K562 (cell line): ENCODE data around the gene PRKACA. TPM values are rescaled to one million over a fixed set of nuclear protein-coding genes. Genes with fewer than 3 reads are reported as not detected.

Experiments
- BRD4 ChIP-seq: fragments of 200-600 bp; sonication (generic); IDR thresholded peaks from 2 replicates; pipeline ENCODE4 v1.6.1; 2017; ENCODE audit warnings: inconsistent platforms
- GABPA ChIP-seq: fragments of 200-800 bp; sonication (Bioruptor generic); conservative IDR thresholded peaks from 2 replicates; pipeline ENCODE4 v1.6.1; 2016; ENCODE audit warnings: low read depth, missing genetic modification characterization, missing compliant biosample characterization
- GATAD2A ChIP-seq: fragments of 450-650 bp; IDR thresholded peaks from 2 replicates; pipeline ENCODE4 v1.6.1; 2017
- GATAD2B ChIP-seq: fragments of 450-650 bp; IDR thresholded peaks from 2 replicates; pipeline ENCODE4 v1.6.1; 2017; ENCODE audit warnings: mild to moderate bottlenecking, borderline replicate concordance
- HNRNPH1 ChIP-seq: fragments of 200-400 bp; formaldehyde crosslinking; optimal IDR thresholded peaks from 2 replicates; pipeline ENCODE3; 2017; ENCODE audit warnings: low read depth, mild to moderate bottlenecking, low read length, moderate library complexity
- KDM4B ChIP-seq, 2 experiments: fragments of 450-650 bp in 1 of 2; sonication (generic) in 1 of 2; IDR thresholded peaks; 2 replicates each; pipeline ENCODE4 v1.6.1; 2016 to 2017; ENCODE audit warnings: borderline replicate concordance in 2 of 2, antibody characterized with exemption in 1 of 2, low read depth in 1 of 2, mild to moderate bottlenecking in 1 of 2
- MXI1 ChIP-seq: IDR thresholded peaks from 2 replicates; pipeline ENCODE4 v1.6.1; 2011; ENCODE audit warnings: low read depth, mild to moderate bottlenecking, improper control_type of control experiment, low read length
- PHB2 ChIP-seq: fragments of 450-650 bp; IDR thresholded peaks from 2 replicates; pipeline ENCODE4 v1.6.1; 2017; ENCODE audit warnings: low read depth
- POLR2G ChIP-seq: fragments of 200-400 bp; formaldehyde crosslinking; IDR thresholded peaks from 2 replicates; pipeline ENCODE4 v1.6.1; 2017; ENCODE audit warnings: low read depth, mild to moderate bottlenecking, antibody characterized with exemption, low read length, moderate library complexity
- RREB1 ChIP-seq: fragments of 250-450 bp; sonication (Bioruptor Pico); IDR thresholded peaks from 2 replicates; pipeline ENCODE4 v1.4.0; 2020
- SMAD4 ChIP-seq: fragments of 250-450 bp; sonication (Bioruptor Pico); conservative IDR thresholded peaks from 2 replicates; pipeline ENCODE4 v1.8.0; 2021; ENCODE audit warnings: inconsistent platforms, mild to moderate bottlenecking, moderate library complexity
- SMARCB1 ChIP-seq: IDR thresholded peaks from 2 replicates; pipeline ENCODE4 v1.6.1; 2011; ENCODE audit warnings: improper control_type of control experiment, low read depth; ENCODE audit not compliant: insufficient read length
- SREBF2 ChIP-seq: sonication (generic); formaldehyde crosslinking; IDR thresholded peaks from 2 replicates; pipeline ENCODE4 v1.4.0; 2020; ENCODE audit warnings: mild to moderate bottlenecking, missing genetic modification reagents
- STAT5A ChIP-seq: IDR thresholded peaks from 2 replicates; pipeline ENCODE4 v1.6.1; 2012; ENCODE audit warnings: low read length, inconsistent platforms, borderline replicate concordance
- TSC22D4 ChIP-seq: fragments of 450-650 bp; IDR thresholded peaks from 2 replicates; pipeline ENCODE4 v1.6.1; 2016; ENCODE audit warnings: missing genetic modification characterization, missing biosample characterization, control low read depth
- ZBED1 ChIP-seq: IDR thresholded peaks from 2 replicates; pipeline ENCODE4 v1.6.1; 2014
- ZFX ChIP-seq: sonication (generic); formaldehyde crosslinking; IDR thresholded peaks from 2 replicates; pipeline ENCODE4 v1.8.0; 2022; ENCODE audit warnings: mild to moderate bottlenecking, missing genetic modification reagents, moderate library complexity
- ZNF263 ChIP-seq: sonication (generic); formaldehyde crosslinking; IDR thresholded peaks from 2 replicates; pipeline ENCODE4 v1.8.0; 2022; ENCODE audit warnings: mild to moderate bottlenecking, missing genetic modification reagents, borderline replicate concordance
- ZNF398 ChIP-seq: fragments of 250-450 bp; sonication (Bioruptor Pico); IDR thresholded peaks from 2 replicates; pipeline ENCODE4 v1.8.0; 2021; ENCODE audit warnings: moderate library complexity, mild to moderate bottlenecking, inconsistent platforms
- ZNF431 ChIP-seq: sonication (generic); formaldehyde crosslinking; IDR thresholded peaks from 2 replicates; pipeline ENCODE4 v1.8.0; 2022; ENCODE audit warnings: mild to moderate bottlenecking, missing genetic modification reagents
- polyA plus RNA-seq, 8 experiments: library from polyadenylated mRNA; depleted of rRNA in 4 of 8; stranded (reverse) in 5 of 8; unstranded in 3 of 8; fragments of >200 nt; fragmentation: Nextera tagmentation in 2 of 8; fragmentation: Illumina TruSeq in 1 of 8; extraction: Ambion mirVana in 2 of 8; extraction: Trizol in 1 of 8; gene quantifications; 2 replicates each; pipeline versions ENCODE4 v1.2.1 to v1.2.3, GENCODE V29; 2011 to 2014; ENCODE audit warnings: inconsistent platforms in 1 of 8, missing spikeins in 1 of 8
- total RNA-seq, 7 experiments: library from RNA; depleted of rRNA in 6 of 7; stranded (reverse); fragments of >200 nt in 6 of 7; fragmentation: Illumina TruSeq in 2 of 7; extraction: Trizol in 2 of 7; gene quantifications; 2 replicates each; pipeline versions ENCODE4 v1.2.1 to v1.2.3, GENCODE V29; 2011 to 2021; ENCODE audit warnings: low replicate concordance in 1 of 7
- TF ChIP-seq, protein P1 (sequence below): sonication (generic); formaldehyde crosslinking; IDR thresholded peaks from 2 replicates; pipeline ENCODE4 v1.9.0; 2022; ENCODE audit warnings: mild to moderate bottlenecking, missing genetic modification reagents

PRKACA gene
- total and polyA plus RNA-seq, 9 of the 15 experiments (the other 6 are each of a cell fraction or from before 2014, with no cell fraction given): 1.2 to 63.1 (median 13.0) TPM

DNA sequence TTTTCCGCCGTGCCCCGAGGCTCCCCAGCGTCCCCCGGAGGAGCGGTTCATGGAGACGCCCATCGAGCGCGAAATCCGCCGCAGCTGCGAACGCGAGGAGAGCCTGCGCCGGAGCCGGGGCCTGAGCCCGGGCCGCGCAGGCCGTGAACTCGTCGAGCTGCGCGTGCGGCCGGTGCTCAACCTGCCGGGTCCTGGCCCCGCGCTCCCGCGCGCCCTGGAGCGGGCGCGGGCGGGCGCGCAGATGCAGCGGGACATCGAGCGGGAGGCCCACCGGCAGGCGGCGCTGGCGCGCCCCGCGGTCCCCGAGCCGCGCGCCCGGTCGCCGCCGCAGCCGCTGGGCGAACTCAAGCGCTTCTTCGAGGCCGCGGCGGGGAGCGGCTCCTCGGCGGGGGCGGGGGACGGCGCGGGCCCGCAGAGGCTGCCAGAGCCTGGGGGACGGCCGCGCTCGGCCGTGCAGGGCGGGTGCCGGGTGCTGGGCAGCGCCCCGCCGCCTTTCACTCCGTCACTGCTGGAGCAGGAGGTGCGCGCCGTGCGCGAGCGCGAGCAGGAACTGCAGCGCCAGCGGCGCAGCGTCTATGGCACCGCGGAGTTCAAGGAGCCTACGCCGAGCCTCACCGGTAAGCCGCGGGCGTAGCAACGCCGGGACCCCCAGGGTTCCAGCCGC is 44.2 kb downstream of the PRKACA start (continued):
- no peak for TF ChIP-seq HNRNPH1
- TF ChIP-seq ZFX (CRISPR knock-in tag): peak; percentile 70
- TF ChIP-seq ZBED1: no peak
- no peak for TF ChIP-seq ZNF263 (CRISPR knock-in tag)
- no peak for TF ChIP-seq RREB1
- TF ChIP-seq PHB2: no peak
- TF ChIP-seq SMARCB1: no peak
- no peak for TF ChIP-seq ZNF431 (CRISPR knock-in tag)
- no peak for TF ChIP-seq MXI1
- 0 out of 2 replicates have a peak, but pooled peaks have one; percentile 19 for TF ChIP-seq GABPA (tag)
- no peak for TF ChIP-seq KDM4B (IDR thresholded peaks at IDR 0.05; ENCODE audit: borderline replicate concordance in 2 of 2, low read depth in 1 of 2)
- no peak for TF ChIP-seq ZNF398 (CRISPR knock-in tag)
- no peak for TF ChIP-seq TSC22D4 (tag)
- TF ChIP-seq, protein P1, sequence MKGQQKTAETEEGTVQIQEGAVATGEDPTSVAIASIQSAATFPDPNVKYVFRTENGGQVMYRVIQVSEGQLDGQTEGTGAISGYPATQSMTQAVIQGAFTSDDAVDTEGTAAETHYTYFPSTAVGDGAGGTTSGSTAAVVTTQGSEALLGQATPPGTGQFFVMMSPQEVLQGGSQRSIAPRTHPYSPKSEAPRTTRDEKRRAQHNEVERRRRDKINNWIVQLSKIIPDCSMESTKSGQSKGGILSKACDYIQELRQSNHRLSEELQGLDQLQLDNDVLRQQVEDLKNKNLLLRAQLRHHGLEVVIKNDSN: no peak
- TF ChIP-seq GATAD2B: peak; percentile 98
- peak; percentile 83 for TF ChIP-seq SMAD4 (CRISPR knock-in tag)
- no peak for TF ChIP-seq SREBF2 (CRISPR knock-in tag)
- no peak for TF ChIP-seq GATAD2A
- TF ChIP-seq STAT5A: no peak
- no peak for TF ChIP-seq BRD4
- peak; percentile 70 for TF ChIP-seq POLR2G
